Measurements from ENCODE around the gene MCF2L.

GRCh38 chr13:112977091-112977490 lies 8.1 kb downstream of the MCF2L start:
- no peak for TF ChIP-seq ISL1 (CRISPR knock-in tag; IDR thresholded peaks at IDR 0.05)
- no peak for TF ChIP-seq ZC3H10 (CRISPR knock-in tag; IDR thresholded peaks at IDR 0.05)
- TF ChIP-seq ZNF8 (CRISPR knock-in tag; IDR thresholded peaks at IDR 0.05): no peak
- TF ChIP-seq ZFP30 (CRISPR knock-in tag; IDR thresholded peaks at IDR 0.05): no peak
- no peak for TF ChIP-seq ESRRG (CRISPR knock-in tag; IDR thresholded peaks at IDR 0.05)
- TF ChIP-seq CSDC2 (CRISPR knock-in tag; IDR thresholded peaks at IDR 0.05): no peak
- TF ChIP-seq ARNTL (CRISPR knock-in tag; IDR thresholded peaks at IDR 0.05; ENCODE audit: borderline replicate concordance, low read depth): no peak
- no peak for TF ChIP-seq CREB5 (CRISPR knock-in tag; IDR thresholded peaks at IDR 0.05; ENCODE audit: low read depth)
- no peak for TF ChIP-seq PATZ1 (CRISPR knock-in tag; IDR thresholded peaks at IDR 0.05; ENCODE audit: borderline replicate concordance)
- no peak for TF ChIP-seq GLIS3 (CRISPR knock-in tag; IDR thresholded peaks at IDR 0.05)
- TF ChIP-seq TCF4 (CRISPR knock-in tag; IDR thresholded peaks at IDR 0.05; ENCODE audit: borderline replicate concordance): no peak
